ENCODE data around the gene DST.

GRCh38 chr6:56691286-56691595, 48.6 kb upstream of the DST start:
- no peak for TF ChIP-seq CTCF (IDR thresholded peaks at IDR 0.05)
- no peak for TF ChIP-seq POLR2A (IDR thresholded peaks at IDR 0.05)

All from heart left ventricle (tissue), 13 donors.